MM.1S (cell line): Measurements from ENCODE around the gene LANCL2.
"Not testable (repeated sequence)": the region's sequence is repeated elsewhere in the genome, so short reads cannot be mapped to it uniquely, and the experiment has no call there.

Source experiments
- DNase-seq: peaks from one replicate; pipeline ENCODE4 v3.0.0-alpha.2; 2015
- H2AFZ ChIP-seq: fragments of 300-600 bp; sonication (generic); 2 replicates; pipeline ENCODE4 v1.6.0; 2016; ENCODE audit warnings: antibody characterized with exemption, low read length
- H3F3A ChIP-seq: fragments of 300-600 bp; sonication (generic); 2 replicates; pipeline ENCODE4 v1.6.1; 2016; ENCODE audit warnings: mild to moderate bottlenecking, antibody characterized with exemption, low read length, moderate library complexity, mixed read lengths; ENCODE audit not compliant: insufficient read depth
- H3K27ac ChIP-seq: fragments of 300-600 bp; sonication (generic); 2 replicates; pipeline ENCODE4 v1.5.1; 2016; ENCODE audit warnings: mild to moderate bottlenecking, low read length
- H3K27me3 ChIP-seq: fragments of 300-600 bp; sonication (generic); replicated peaks from 2 replicates; pipeline ENCODE4 v1.6.0; 2016; ENCODE audit warnings: low read length; ENCODE audit not compliant: insufficient read depth
- H3K36me3 ChIP-seq: fragments of 300-600 bp; sonication (generic); replicated peaks from 2 replicates; pipeline ENCODE4 v1.6.1; 2016; ENCODE audit warnings: mild to moderate bottlenecking, low read length, mixed read lengths; ENCODE audit not compliant: insufficient read depth
- H3K4me1 ChIP-seq: fragments of 300-600 bp; sonication (generic); 2 replicates; pipeline ENCODE4 v1.6.1; 2016; ENCODE audit warnings: low read length, mixed read lengths
- H3K4me2 ChIP-seq: fragments of 300-600 bp; sonication (generic); 2 replicates; pipeline ENCODE4 v1.6.0; 2016; ENCODE audit warnings: low read depth, low read length
- H3K4me3 ChIP-seq: fragments of 300-600 bp; sonication (generic); 2 replicates; pipeline ENCODE4 v1.5.1; 2016; ENCODE audit warnings: low read length, mixed read lengths
- H3K79me2 ChIP-seq: fragments of 300-600 bp; sonication (generic); 2 replicates; pipeline ENCODE4 v1.6.1; 2016; ENCODE audit warnings: mixed run types, low read length, mixed read lengths
- H3K9ac ChIP-seq: fragments of 300-600 bp; sonication (generic); 2 replicates; pipeline ENCODE4 v1.6.1; 2016; ENCODE audit warnings: low read length, mixed read lengths
- H3K9me2 ChIP-seq: fragments of 300-600 bp; sonication (generic); replicated peaks from 2 replicates; pipeline ENCODE4 v1.6.1; 2016; ENCODE audit warnings: mild to moderate bottlenecking, low read length, mixed read lengths; ENCODE audit not compliant: insufficient read depth
- H3K9me3 ChIP-seq: fragments of 300-600 bp; sonication (generic); replicated peaks from 2 replicates; pipeline ENCODE4 v1.6.1; 2016; ENCODE audit warnings: mild to moderate bottlenecking, low read length, mixed read lengths; ENCODE audit not compliant: insufficient read depth
- H4K20me1 ChIP-seq: fragments of 300-600 bp; sonication (generic); 2 replicates; pipeline ENCODE4 v1.6.1; 2016; ENCODE audit warnings: mild to moderate bottlenecking, low read length, moderate library complexity, mixed read lengths; ENCODE audit not compliant: insufficient read depth
- EZH2 ChIP-seq: fragments of 300-600 bp; sonication (generic); optimal IDR thresholded peaks from 2 replicates; pipeline ENCODE3; 2017; ENCODE audit warnings: low read depth, mild to moderate bottlenecking, antibody characterized with exemption, low read length, mixed read lengths
- EZH2phosphoT487 ChIP-seq: fragments of 300-600 bp; sonication (generic); IDR thresholded peaks from 2 replicates; pipeline ENCODE4 v1.6.1; 2018; ENCODE audit warnings: antibody characterized with exemption, low read length
- TF ChIP-seq, protein P1 (sequence below): fragments of 300-600 bp; sonication (generic); IDR thresholded peaks from 2 replicates; pipeline ENCODE4 v1.5.1; 2016; ENCODE audit warnings: antibody characterized with exemption, low read length, mixed read lengths

The LANCL2 gene

GRCh38 chr7:55415173-55415778 lies 50.1 kb downstream of the LANCL2 start:
- H3K9ac ChIP-seq: no peak overlapping the region
- H3K27me3 ChIP-seq: no peaks in the 10 kb centered on the region
- H3K4me3 ChIP-seq: no peak overlapping the region
- H3K36me3 ChIP-seq: no peaks in the 10 kb centered on the region
- H3K4me1 ChIP-seq: no peaks in the 10 kb centered on the region
- H3K79me2 ChIP-seq: no peaks in the 10 kb centered on the region
- no peaks in the 10 kb centered on the region for H3F3A ChIP-seq
- TF ChIP-seq EZH2phosphoT487: no peak
- TF ChIP-seq, protein P1, sequence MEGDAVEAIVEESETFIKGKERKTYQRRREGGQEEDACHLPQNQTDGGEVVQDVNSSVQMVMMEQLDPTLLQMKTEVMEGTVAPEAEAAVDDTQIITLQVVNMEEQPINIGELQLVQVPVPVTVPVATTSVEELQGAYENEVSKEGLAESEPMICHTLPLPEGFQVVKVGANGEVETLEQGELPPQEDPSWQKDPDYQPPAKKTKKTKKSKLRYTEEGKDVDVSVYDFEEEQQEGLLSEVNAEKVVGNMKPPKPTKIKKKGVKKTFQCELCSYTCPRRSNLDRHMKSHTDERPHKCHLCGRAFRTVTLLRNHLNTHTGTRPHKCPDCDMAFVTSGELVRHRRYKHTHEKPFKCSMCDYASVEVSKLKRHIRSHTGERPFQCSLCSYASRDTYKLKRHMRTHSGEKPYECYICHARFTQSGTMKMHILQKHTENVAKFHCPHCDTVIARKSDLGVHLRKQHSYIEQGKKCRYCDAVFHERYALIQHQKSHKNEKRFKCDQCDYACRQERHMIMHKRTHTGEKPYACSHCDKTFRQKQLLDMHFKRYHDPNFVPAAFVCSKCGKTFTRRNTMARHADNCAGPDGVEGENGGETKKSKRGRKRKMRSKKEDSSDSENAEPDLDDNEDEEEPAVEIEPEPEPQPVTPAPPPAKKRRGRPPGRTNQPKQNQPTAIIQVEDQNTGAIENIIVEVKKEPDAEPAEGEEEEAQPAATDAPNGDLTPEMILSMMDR: peak; percentile 77
- DNase-seq: peak; percentile 81
- no peaks in the 10 kb centered on the region for H3K9me3 ChIP-seq
- H3K4me2 ChIP-seq: no peak overlapping the region
- H3K9me2 ChIP-seq: no peaks in the 10 kb centered on the region
- H2AFZ ChIP-seq: no peak overlapping the region
- H4K20me1 ChIP-seq: no peaks in the 10 kb centered on the region
- no peak overlapping the region for H3K27ac ChIP-seq

DNA sequence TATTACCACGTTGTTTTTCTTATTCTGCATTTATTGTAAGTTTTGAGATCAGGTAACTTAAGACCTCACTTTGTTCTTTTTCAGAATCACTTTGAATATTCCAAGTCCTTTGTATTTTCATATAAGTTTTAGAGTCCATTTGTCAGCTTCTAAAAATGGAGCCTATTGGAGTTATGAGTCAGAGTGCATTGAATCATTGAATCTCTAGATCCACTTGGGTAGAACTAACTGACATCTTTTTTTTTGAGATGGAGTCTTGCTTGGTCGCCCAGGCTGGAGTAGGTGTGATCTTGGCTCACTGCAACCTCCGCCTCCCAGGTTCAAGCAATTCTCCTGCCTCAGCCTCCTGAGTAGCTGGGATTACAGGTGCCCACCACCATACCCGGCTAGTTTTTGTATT lies 52.3 kb downstream of the LANCL2 start:
- H3K36me3 ChIP-seq, H4K20me1 ChIP-seq, H3K9me3 ChIP-seq, H3K79me2 ChIP-seq, DNase-seq, H3K27ac ChIP-seq, H3K4me1 ChIP-seq, H3K4me2 ChIP-seq, H3K9me2 ChIP-seq, H2AFZ ChIP-seq, H3K27me3 ChIP-seq, H3K9ac ChIP-seq, H3K4me3 ChIP-seq, H3F3A ChIP-seq: not testable (repeated sequence)

- no peak for DNase-seq
- no peak overlapping the region for H3K4me2 ChIP-seq
- H3K79me2 ChIP-seq: no peaks in the 10 kb centered on the region
- H3K4me1 ChIP-seq: no peaks in the 10 kb centered on the region
- H3K9me3 ChIP-seq: no peaks in the 10 kb centered on the region
- no peak overlapping the region for H3K27ac ChIP-seq
- H2AFZ ChIP-seq: no peak overlapping the region
- H4K20me1 ChIP-seq: no peaks in the 10 kb centered on the region
- no peak overlapping the region for H3K4me3 ChIP-seq
- H3K9me2 ChIP-seq: no peaks in the 10 kb centered on the region
- no peaks in the 10 kb centered on the region for H3K27me3 ChIP-seq
- no peaks in the 10 kb centered on the region for H3K36me3 ChIP-seq
- H3K9ac ChIP-seq: no peak overlapping the region
- no peaks in the 10 kb centered on the region for H3F3A ChIP-seq
- TF ChIP-seq EZH2: no peak
- TF ChIP-seq, protein P1: no peak
- no peak for TF ChIP-seq EZH2phosphoT487
These were observed 55.4 kb downstream of the LANCL2 start for GRCh38 chr7:55420530-55420929.

DNA sequence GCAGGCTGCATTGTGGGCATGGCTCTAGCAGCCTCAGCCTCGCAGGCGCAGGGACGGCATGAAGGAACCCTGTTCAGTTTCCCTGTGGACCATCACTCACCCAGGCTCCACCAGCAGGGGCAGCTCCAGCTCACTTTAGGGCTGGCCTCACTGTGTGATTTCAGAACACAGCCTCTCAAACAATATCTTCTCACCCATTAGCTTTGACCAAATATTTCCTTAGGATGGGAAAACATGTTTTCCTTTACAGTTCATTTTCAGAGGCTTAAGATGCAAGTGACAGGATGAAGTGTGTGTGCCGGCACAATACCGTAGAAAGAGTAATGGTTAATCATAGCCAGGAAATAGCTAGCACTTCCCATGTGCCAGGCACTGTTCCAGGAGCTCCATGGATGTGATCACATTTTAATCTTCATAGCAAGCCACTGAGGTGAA lies 58.2 kb downstream of the LANCL2 start:
- no peak for DNase-seq
- H3K79me2 ChIP-seq: no peaks in the 10 kb centered on the region
- H3K4me2 ChIP-seq: no peak overlapping the region
- no peak overlapping the region for H3K4me3 ChIP-seq
- H3K9ac ChIP-seq: no peak overlapping the region
- H4K20me1 ChIP-seq: no peaks in the 10 kb centered on the region
- no peaks in the 10 kb centered on the region for H3K27me3 ChIP-seq
- no peaks in the 10 kb centered on the region for H3K4me1 ChIP-seq
- no peaks in the 10 kb centered on the region for H3K9me2 ChIP-seq
- TF ChIP-seq, protein P1: no peak
- H3K27ac ChIP-seq: no peak overlapping the region
- H2AFZ ChIP-seq: no peak overlapping the region
- H3K9me3 ChIP-seq: no peaks in the 10 kb centered on the region
- H3F3A ChIP-seq: no peaks in the 10 kb centered on the region
- H3K36me3 ChIP-seq: no peaks in the 10 kb centered on the region
